Fibroblast of gingiva (primary cell): Measurements from ENCODE around the gene GPR162.

Source experiments
- DNase-seq: peaks from one replicate; pipeline ENCODE4 v3.0.0-alpha.2; 2011; ENCODE audit warnings: low read depth

Gene GPR162

GRCh38 chr12:6834873-6835272, 13.3 kb downstream of the GPR162 start:
- no peak for DNase-seq

GRCh38 chr12:6836851-6837250, 15.2 kb downstream of the GPR162 start:
- no peak for DNase-seq

- no peak for DNase-seq
Observed at GRCh38 chr12:6837370-6838060, 15.9 kb downstream of the GPR162 start.

- DNase-seq, result no peak
Observed at GRCh38 chr12:6838854-6839253, 17.2 kb downstream of the GPR162 start.

GRCh38 chr12:6839482-6840201, 18.0 kb downstream of the GPR162 start:
- no peak for DNase-seq

GRCh38 chr12:6840330-6840729, 18.7 kb downstream of the GPR162 start:
- DNase-seq, result no peak

GRCh38 chr12:6840761-6841515, 19.3 kb downstream of the GPR162 start, which contains the start of gene GNB3:
Gene GNB3, plus strand, starts transcription at chr12:6840925. Its CDS starts 363 bp downstream, at chr12:6841288.
- no peak for DNase-seq

- DNase-seq, result no peak
Observed at GRCh38 chr12:6842075-6842474, 20.5 kb downstream of the GPR162 start.

GRCh38 chr12:6843118-6843902, 21.7 kb downstream of the GPR162 start:
- no peak for DNase-seq

- no peak for DNase-seq
Observed at GRCh38 chr12:6845395-6845794, 23.8 kb downstream of the GPR162 start.

GRCh38 chr12:6846316-6846869, 24.8 kb downstream of the GPR162 start:
- DNase-seq, result no peak

GRCh38 chr12:6847676-6848075, 26.1 kb downstream of the GPR162 start:
- DNase-seq, result no peak

- DNase-seq, result no peak
Observed at GRCh38 chr12:6849427-6849826, 27.8 kb downstream of the GPR162 start.

GRCh38 chr12:6849976-6850560, 28.4 kb downstream of the GPR162 start:
- no peak for DNase-seq

GRCh38 chr12:6850796-6851152, 29.2 kb downstream of the GPR162 start:
- DNase-seq, result no peak

- peak; percentile 97 for DNase-seq
Observed at GRCh38 chr12:6851153-6851920, 29.7 kb downstream of the GPR162 start, which contains the start of gene CDCA3. Gene CDCA3, minus strand, starts transcription at chr12:6851286. Its CDS starts 334 bp downstream, at chr12:6850952.

- peak; percentile 100 for DNase-seq
Observed at GRCh38 chr12:6851921-6852650, 30.5 kb downstream of the GPR162 start, which contains the start of gene USP5. Gene USP5, plus strand, starts transcription at chr12:6852150. Its CDS starts 30 bp downstream, at chr12:6852180.

- peak; percentile 86 for DNase-seq
Observed at GRCh38 chr12:6852651-6853354, 31.2 kb downstream of the GPR162 start.

- DNase-seq, result no peak
Observed at GRCh38 chr12:6853626-6854025, 32.0 kb downstream of the GPR162 start.
